HFF-Myc (cell line): ENCODE measurements around the gene ATXN7L2.

Experiments used
- DNase-seq: peaks from one replicate; pipeline ENCODE4 v3.0.0-alpha.2; 2011; ENCODE audit warnings: low read depth; ENCODE audit errors: extremely low read depth
- H3K4me3 ChIP-seq: replicated peaks from 2 replicates; pipeline ENCODE4 v1.5.1; 2011; ENCODE audit warnings: low read depth, mild to moderate bottlenecking, control low read depth, low read length
- TF ChIP-seq, protein P1 (sequence below): IDR thresholded peaks from 2 replicates; pipeline ENCODE4 v1.5.1; 2012; ENCODE audit warnings: mild to moderate bottlenecking, low read depth, low read length, control low read depth; ENCODE audit errors: missing control alignments

The ATXN7L2 gene

DNA sequence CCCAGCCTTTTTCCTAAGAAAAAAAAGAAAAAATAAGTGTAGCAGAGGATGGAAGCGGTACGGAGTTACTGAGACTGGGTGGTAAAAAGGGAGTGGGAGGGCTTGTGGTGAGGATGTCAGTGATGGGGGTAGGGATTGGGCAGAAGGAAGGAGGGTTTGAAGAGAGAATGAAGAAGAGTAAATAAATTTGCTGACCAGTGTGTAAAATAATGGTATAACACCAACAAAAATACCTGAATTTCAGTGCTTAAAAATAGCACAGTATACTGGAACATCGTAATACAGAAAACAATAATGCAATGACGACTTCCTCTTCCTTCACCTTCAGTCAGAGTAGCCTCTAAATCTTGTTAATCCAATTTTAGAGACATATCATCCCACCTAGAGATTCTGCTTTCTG is 36.2 kb upstream of the ATXN7L2 start:
- no peak overlapping the region for H3K4me3 ChIP-seq
- TF ChIP-seq, protein P1, sequence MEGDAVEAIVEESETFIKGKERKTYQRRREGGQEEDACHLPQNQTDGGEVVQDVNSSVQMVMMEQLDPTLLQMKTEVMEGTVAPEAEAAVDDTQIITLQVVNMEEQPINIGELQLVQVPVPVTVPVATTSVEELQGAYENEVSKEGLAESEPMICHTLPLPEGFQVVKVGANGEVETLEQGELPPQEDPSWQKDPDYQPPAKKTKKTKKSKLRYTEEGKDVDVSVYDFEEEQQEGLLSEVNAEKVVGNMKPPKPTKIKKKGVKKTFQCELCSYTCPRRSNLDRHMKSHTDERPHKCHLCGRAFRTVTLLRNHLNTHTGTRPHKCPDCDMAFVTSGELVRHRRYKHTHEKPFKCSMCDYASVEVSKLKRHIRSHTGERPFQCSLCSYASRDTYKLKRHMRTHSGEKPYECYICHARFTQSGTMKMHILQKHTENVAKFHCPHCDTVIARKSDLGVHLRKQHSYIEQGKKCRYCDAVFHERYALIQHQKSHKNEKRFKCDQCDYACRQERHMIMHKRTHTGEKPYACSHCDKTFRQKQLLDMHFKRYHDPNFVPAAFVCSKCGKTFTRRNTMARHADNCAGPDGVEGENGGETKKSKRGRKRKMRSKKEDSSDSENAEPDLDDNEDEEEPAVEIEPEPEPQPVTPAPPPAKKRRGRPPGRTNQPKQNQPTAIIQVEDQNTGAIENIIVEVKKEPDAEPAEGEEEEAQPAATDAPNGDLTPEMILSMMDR = no peak
- DNase-seq = no peak

DNA sequence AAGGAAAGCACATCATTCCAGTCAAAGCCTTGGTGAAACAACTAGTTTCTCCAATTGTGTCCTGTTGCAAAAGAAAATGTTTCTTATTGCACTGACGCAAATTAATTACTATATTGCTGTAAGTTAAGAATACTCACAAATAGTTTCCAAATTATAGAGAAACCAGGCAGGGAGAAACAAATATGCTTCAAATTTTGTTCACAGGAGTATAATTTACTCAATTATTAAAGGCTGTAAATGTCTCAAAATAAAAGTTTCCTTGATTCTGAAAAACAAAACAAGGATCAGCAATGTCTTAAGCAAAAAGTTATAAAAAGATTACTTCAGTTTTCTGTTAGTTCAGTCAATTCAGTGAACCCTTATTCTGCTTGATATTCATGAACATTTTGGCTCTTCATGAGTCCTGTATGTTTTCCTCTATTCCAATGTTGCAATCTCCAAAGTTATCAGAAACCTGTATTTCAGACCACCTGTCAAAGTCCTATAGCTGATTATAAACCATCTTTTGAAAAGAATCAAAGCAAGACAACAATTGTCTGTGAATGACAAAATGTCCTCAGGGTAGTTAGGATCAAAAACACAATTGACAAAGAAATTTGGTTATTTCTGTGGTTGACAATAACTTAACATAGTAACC is 29.1 kb upstream of the ATXN7L2 start:
- DNase-seq = no peak
- H3K4me3 ChIP-seq = no peak overlapping the region
- TF ChIP-seq, protein P1 = no peak

DNA sequence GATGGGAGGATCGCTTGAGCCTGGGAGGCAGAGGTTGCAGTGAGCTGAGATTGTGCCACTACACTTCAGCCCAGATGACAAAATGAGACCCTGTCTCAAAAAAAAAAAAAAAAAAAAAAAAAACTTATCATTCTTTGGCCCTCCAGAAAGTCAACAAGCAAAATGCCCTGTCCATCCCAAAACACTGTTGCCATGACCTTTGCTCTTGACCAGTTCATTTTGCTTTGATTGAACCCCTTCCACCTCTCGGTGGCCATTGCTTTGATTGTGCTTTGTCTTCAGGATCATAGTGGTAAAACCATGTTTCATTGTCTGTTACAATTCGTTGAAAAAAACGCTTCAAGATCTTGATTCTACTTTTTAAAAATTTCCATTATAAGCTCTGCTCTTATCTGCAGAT is 25.9 kb upstream of the ATXN7L2 start:
- no peak for DNase-seq
- no peak overlapping the region for H3K4me3 ChIP-seq
- TF ChIP-seq, protein P1 = no peak

DNA sequence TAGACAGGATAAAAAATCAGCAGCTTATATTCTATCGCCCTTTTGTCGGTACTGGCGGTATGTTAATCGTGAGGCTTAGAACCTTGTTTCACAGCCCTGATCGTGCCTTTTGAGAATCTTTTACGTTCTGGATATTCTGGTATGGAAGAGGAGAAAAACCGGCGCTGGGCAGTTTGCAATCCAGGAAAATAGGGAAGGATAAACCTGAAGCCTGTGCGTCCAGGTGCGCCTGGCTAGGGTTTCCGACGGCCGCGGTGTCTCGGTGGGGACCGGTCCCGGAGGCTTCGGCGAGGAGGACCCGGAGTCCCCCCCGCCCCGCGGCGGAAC is 17.6 kb upstream of the ATXN7L2 start:
- TF ChIP-seq, protein P1 = no peak
- peak overlapping the region; percentile 35 for H3K4me3 ChIP-seq
- DNase-seq = no peak

DNA sequence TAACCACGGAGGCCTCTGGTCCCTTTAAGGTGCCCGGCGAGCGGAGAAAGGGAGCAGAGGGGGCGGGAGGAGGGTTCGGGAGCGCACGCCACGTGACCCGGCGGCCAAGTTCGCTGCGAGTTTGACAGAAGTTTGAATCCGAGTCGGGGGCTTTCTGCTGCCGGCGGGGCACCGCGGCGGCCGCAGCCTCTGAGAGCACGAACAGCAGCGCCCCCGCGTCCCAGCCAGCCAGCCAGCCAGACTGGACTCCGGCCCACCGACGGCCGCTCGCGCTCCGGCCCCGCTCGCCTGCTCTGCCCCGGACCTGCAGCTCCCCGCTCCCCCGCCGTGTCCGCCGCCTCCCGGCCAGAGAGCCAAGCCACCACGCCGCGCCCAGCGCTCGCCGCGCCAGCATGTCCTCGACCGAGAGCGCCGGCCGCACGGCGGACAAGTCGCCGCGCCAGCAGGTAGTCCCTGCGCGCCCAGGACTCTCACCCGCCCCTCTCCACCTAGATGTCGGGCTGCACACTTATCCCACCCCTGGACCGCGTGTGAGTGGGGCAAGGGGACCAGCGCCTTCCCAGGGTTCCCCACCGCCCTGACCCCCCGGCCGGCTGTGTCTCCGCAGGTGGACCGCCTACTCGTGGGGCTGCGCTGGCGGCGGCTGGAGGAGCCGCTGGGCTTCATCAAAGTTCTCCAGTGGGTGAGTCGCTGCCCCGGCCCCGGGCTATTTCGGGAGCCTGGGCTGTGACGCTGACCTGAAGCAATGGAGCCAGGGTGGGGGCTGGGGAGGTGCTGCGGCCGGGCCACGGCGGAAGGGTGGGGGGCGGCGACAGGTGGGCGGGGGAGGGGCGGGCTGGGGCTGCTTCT is 17.0 kb upstream of the ATXN7L2 start, which contains the start of gene SYPL2:
Gene SYPL2 (plus strand): TSS at position 95 of the 849 bp plus-strand sequence. CDS start 298 bp downstream, at position 393.
- TF ChIP-seq, protein P1 = no peak
- DNase-seq = no peak
- peak within 1 kb of the TSS; percentile 35 for H3K4me3 ChIP-seq

DNA sequence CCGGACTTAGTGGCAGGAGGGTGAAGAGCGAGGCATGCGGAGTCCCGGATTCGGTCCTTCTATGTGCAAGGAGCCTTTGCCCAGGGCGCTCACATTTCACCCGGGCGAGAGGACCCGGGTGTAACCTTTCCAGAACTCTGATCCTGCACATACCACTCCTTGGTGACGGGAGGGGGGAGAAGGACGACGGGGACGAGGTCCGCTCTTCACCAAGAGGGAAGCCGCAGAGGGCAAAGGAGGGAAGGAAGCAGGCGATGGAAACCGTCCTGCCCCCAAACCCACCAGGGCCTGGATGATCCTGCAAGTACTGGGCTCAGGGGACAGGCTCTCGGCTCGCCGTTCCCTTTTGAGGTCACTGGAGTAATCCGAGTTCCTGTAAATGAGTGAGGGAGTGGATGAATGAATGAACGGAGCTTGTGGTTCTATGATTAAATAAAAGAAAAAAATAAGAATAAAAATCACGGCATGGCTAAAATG is 16.4 kb upstream of the ATXN7L2 start:
- H3K4me3 ChIP-seq = no peak overlapping the region
- no peak for DNase-seq
- TF ChIP-seq, protein P1 = no peak
